ENCODE results near the gene NDFIP2.

Gene NDFIP2

GRCh38 chr13:79477968-79478367 is 3.0 kb upstream of the NDFIP2 start:
- TF ChIP-seq Cebpa-rat (IDR thresholded peaks at IDR 0.05): no peak
- no peak overlapping the region for H3K9ac ChIP-seq

GRCh38 chr13:79479882-79480281 is 1.1 kb upstream of the NDFIP2 start:
- Histone ChIP-seq H3K9me3 (peaks cover 17% of the 10 kb centered on the region), H4K20me1 (no peaks in the 10 kb centered on the region), H3K27ac (no peak overlapping the region), H3K4me3 (no peak overlapping the region), H3K9ac (no peak overlapping the region), H3K4me2 (no peak overlapping the region), H3K27me3 (peaks cover 7% of the 10 kb centered on the region; the same call in 1 of the 2 replicates), H3K4me1 (peaks cover 6% of the 10 kb centered on the region), H3K36me3 (no peaks in the 10 kb centered on the region)
- no peak for TF ChIP-seq Cebpa-rat (IDR thresholded peaks at IDR 0.05)

More at GRCh38 chr13:79477968-79478367, 3.0 kb upstream of the NDFIP2 start:
- Histone ChIP-seq H3K4me3 (no peak overlapping the region), H3K9me3 (peaks cover 17% of the 10 kb centered on the region), H3K4me1 (peaks cover 6% of the 10 kb centered on the region), H3K4me2 (no peak overlapping the region), H4K20me1 (no peaks in the 10 kb centered on the region), H3K27me3 (peaks cover 7% of the 10 kb centered on the region; the same call in 1 of the 2 replicates), H3K27ac (no peak overlapping the region), H3K36me3 (no peaks in the 10 kb centered on the region)

DNA sequence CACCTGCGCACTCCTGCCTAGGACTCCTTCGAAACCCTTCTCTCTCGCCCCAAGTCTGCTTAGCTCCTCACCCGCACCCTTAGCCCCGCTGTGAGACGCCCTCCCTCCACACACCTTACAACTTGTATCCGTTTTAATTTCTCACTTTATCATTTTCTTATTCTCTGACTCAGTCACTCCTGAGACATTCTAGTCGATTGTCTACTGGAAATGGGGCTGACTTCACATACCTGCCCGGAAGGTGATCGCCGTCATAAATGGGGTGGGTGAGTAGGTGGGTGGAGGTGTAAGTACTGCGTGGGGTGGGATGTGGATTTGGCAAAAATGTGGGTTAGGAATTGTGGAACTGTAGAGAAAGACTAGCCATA is 714 bp downstream of the NDFIP2 start:
- peak overlapping the region; percentile 40; the same call in 1 of the 2 replicates for H3K4me2 ChIP-seq
- TF ChIP-seq Cebpa-rat (IDR thresholded peaks at IDR 0.05): no peak
- H3K4me3 ChIP-seq: peak overlapping the region; percentile 37
- H3K36me3 ChIP-seq: no peaks in the 10 kb centered on the region
- H3K27me3 ChIP-seq: peaks cover 7% of the 10 kb centered on the region; the same call in 1 of the 2 replicates
- no peak overlapping the region for H3K9ac ChIP-seq
- H3K9me3 ChIP-seq: peaks cover 17% of the 10 kb centered on the region
- H3K27ac ChIP-seq: no peak overlapping the region
- peaks cover 6% of the 10 kb centered on the region for H3K4me1 ChIP-seq
- H4K20me1 ChIP-seq: no peaks in the 10 kb centered on the region

DNA sequence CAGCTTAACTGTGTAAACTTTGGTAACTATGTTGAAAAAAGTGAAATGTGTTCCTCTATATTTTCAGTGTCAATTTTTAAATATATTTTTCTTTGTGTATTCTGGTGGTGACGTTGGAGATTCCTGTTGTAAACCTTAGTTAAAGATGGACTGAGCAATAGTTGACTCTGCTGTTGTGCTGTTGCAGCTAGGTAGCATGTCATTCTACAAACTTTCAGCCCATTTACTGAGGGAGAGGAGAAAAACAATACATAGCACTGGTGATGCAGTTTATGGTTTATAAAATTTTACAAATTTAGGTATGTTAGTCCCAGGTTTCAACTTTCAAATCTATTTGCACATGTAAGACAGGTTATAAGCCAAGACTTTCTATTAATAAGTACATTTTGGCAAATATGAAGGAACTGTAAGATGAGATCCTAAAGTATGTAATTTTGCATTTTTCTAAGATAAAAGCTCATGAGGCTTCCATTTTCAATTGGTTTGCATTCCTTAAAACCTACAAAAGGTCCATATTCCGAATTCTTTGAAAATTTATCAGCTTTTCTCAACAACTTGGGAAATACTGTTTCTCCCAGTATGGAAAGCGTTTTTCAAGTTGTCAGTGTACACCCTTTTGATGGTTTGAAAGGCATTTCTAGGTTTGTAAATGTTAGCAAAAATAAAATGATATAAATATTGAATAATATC is 1.5 kb downstream of the NDFIP2 start:
- no peak overlapping the region for H3K4me2 ChIP-seq
- peaks cover 6% of the 10 kb centered on the region for H3K4me1 ChIP-seq
- no peak overlapping the region for H3K9ac ChIP-seq
- peaks cover 17% of the 10 kb centered on the region for H3K9me3 ChIP-seq
- H3K27me3 ChIP-seq: peaks cover 7% of the 10 kb centered on the region; the same call in 1 of the 2 replicates
- H3K36me3 ChIP-seq: no peaks in the 10 kb centered on the region
- no peaks in the 10 kb centered on the region for H4K20me1 ChIP-seq
- H3K27ac ChIP-seq: no peak overlapping the region
- no peak for TF ChIP-seq Cebpa-rat (IDR thresholded peaks at IDR 0.05)
- H3K4me3 ChIP-seq: no peak overlapping the region

DNA sequence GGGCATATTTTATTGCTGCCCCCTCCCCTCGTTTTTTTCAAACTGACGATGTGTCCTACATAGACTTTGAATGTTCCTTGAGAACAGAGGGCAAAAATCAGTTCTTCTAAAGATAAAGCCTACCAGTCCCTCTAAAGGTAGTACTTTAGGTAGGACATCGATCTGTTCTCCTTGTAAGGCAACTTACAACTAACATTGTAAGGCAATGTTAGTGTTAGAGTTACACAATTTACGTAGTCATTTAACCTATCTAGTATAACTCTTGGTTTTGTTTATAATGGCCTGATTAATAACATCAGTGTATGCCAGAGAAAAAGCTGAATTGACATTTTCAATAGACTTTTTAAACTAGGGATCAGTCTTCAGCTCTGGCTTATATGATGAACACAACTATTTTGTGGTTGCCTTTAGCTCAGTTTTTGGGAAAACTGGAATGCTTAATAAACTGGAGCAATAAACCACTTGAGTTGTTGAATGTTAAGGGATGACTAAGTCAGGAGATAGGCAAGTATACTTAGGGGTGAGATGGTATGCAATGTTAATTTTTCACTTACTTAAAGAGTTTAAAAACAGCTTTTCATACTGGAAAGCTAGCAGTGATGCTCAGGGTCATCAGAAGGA is 2.2 kb downstream of the NDFIP2 start:
- H3K4me3 ChIP-seq: no peak overlapping the region
- H3K4me2 ChIP-seq: no peak overlapping the region
- no peak for TF ChIP-seq Cebpa-rat (IDR thresholded peaks at IDR 0.05)
- no peak overlapping the region for H3K27ac ChIP-seq
- H3K36me3 ChIP-seq: no peaks in the 10 kb centered on the region
- peaks cover 7% of the 10 kb centered on the region; the same call in 1 of the 2 replicates for H3K27me3 ChIP-seq
- H3K4me1 ChIP-seq: peaks cover 6% of the 10 kb centered on the region
- no peaks in the 10 kb centered on the region for H4K20me1 ChIP-seq
- H3K9me3 ChIP-seq: peaks cover 17% of the 10 kb centered on the region
- no peak overlapping the region for H3K9ac ChIP-seq

GRCh38 chr13:79485014-79485811 is 4.3 kb downstream of the NDFIP2 start:
- H3K27me3 ChIP-seq: peaks cover 7% of the 10 kb centered on the region; the same call in 1 of the 2 replicates
- TF ChIP-seq Cebpa-rat (IDR thresholded peaks at IDR 0.05): no peak
- peaks cover 6% of the 10 kb centered on the region for H3K4me1 ChIP-seq
- no peaks in the 10 kb centered on the region for H3K36me3 ChIP-seq
- no peak overlapping the region for H3K4me2 ChIP-seq
- H3K9me3 ChIP-seq: peaks cover 17% of the 10 kb centered on the region
- no peak overlapping the region for H3K27ac ChIP-seq
- no peak overlapping the region for H3K4me3 ChIP-seq
- no peaks in the 10 kb centered on the region for H4K20me1 ChIP-seq
- H3K9ac ChIP-seq: no peak overlapping the region

GRCh38 chr13:79486433-79487188 is 5.7 kb downstream of the NDFIP2 start:
- no peak overlapping the region for H3K27ac ChIP-seq
- H3K4me1 ChIP-seq: 0 out of 2 replicates have a peak, but pooled peaks cover under 1% of the 10 kb centered on the region

DNA sequence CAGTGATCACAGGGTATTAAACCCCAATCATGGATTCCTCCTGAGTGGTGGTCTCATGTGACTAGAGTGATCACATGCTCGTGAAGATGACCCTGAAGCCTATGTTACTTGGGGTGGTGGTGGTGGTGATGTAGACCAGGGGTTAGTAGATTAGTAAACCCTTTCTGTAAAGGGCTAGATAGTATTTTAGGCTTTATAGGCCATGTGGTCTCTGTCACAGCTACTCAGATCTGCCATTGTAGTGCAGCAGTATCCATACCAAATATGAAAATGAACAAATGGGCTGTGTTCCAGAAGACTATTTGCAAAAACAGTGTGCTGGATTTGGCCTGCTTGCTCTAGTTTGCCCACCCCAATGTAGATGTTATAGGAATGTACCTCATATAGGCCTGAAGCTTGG is 9.4 kb downstream of the NDFIP2 start:
- no peaks in the 10 kb centered on the region for H3K36me3 ChIP-seq
- no peak overlapping the region for H3K9ac ChIP-seq
- TF ChIP-seq Cebpa-rat (IDR thresholded peaks at IDR 0.05): no peak
- H3K4me3 ChIP-seq: no peak overlapping the region
- H3K4me2 ChIP-seq: no peak overlapping the region
- H3K9me3 ChIP-seq: no peaks in the 10 kb centered on the region
- H4K20me1 ChIP-seq: no peaks in the 10 kb centered on the region
- H3K27me3 ChIP-seq: no peaks in the 10 kb centered on the region
- H3K4me1 ChIP-seq: no peaks in the 10 kb centered on the region
- no peak overlapping the region for H3K27ac ChIP-seq

More at GRCh38 chr13:79486433-79487188, 5.7 kb downstream of the NDFIP2 start:
- Histone ChIP-seq H3K4me2 (no peak overlapping the region), H3K36me3 (no peaks in the 10 kb centered on the region), H4K20me1 (no peaks in the 10 kb centered on the region), H3K9ac (no peak overlapping the region), H3K27me3 (peaks cover under 1% of the 10 kb centered on the region; the same call in 1 of the 2 replicates), H3K4me3 (no peak overlapping the region), H3K9me3 (peaks cover 3% of the 10 kb centered on the region)
- no peak for TF ChIP-seq Cebpa-rat (IDR thresholded peaks at IDR 0.05)

GRCh38 chr13:79490824-79491223 is 9.9 kb downstream of the NDFIP2 start:
- H3K4me2 ChIP-seq: no peak overlapping the region
- H3K27ac ChIP-seq: no peak overlapping the region
- no peaks in the 10 kb centered on the region for H3K9me3 ChIP-seq
- no peak for TF ChIP-seq Cebpa-rat (IDR thresholded peaks at IDR 0.05)
- no peaks in the 10 kb centered on the region for H3K27me3 ChIP-seq
- H3K4me3 ChIP-seq: no peak overlapping the region
- no peaks in the 10 kb centered on the region for H3K4me1 ChIP-seq
- no peaks in the 10 kb centered on the region for H4K20me1 ChIP-seq
- no peak overlapping the region for H3K9ac ChIP-seq
- H3K36me3 ChIP-seq: no peaks in the 10 kb centered on the region
